Smooth muscle cell (in vitro differentiated cells): ENCODE data around the gene BRF1. TPM values are rescaled to one million over a fixed set of nuclear protein-coding genes. Genes with fewer than 3 reads are reported as not detected.

Experiments used
- DNase-seq: peaks from one replicate; lab custom pipeline; 2025; ENCODE audit not compliant: unreplicated experiment; lab: John Stamatoyannopoulos, UW
- H2AFZ ChIP-seq: fragments of 200-600 bp; sonication (generic); 2 replicates; pipeline ENCODE4 v1.6.0; 2016; ENCODE audit warnings: antibody characterized with exemption, low read depth, mild to moderate bottlenecking
- H3F3A ChIP-seq: fragments of 200-600 bp; sonication (generic); 2 replicates; pipeline ENCODE4 v1.6.0; 2017; ENCODE audit warnings: antibody characterized with exemption, low read depth
- H3K27ac ChIP-seq: fragments of 200-600 bp; sonication (generic); 2 replicates; pipeline ENCODE4 v1.5.1; 2016; ENCODE audit warnings: low read depth, mild to moderate bottlenecking
- H3K27me3 ChIP-seq: fragments of 200-600 bp; sonication (generic); 2 replicates; pipeline ENCODE4 v1.6.1; 2016; ENCODE audit warnings: low read depth, mild to moderate bottlenecking
- H3K36me3 ChIP-seq: fragments of 200-600 bp; sonication (generic); 2 replicates; pipeline ENCODE4 v1.5.1; 2016; ENCODE audit warnings: low read depth
- H3K4me1 ChIP-seq: fragments of 200-600 bp; sonication (generic); 2 replicates; pipeline ENCODE4 v1.5.1; 2016; ENCODE audit warnings: low read depth
- H3K4me2 ChIP-seq: fragments of 200-600 bp; sonication (generic); 2 replicates; pipeline ENCODE4 v1.6.0; 2016; ENCODE audit warnings: mild to moderate bottlenecking
- H3K4me3 ChIP-seq: fragments of 200-600 bp; sonication (generic); 2 replicates; pipeline ENCODE4 v1.5.1; 2016; ENCODE audit warnings: mild to moderate bottlenecking
- H3K79me2 ChIP-seq: fragments of 200-600 bp; sonication (generic); 2 replicates; pipeline ENCODE4 v1.6.0; 2016; ENCODE audit warnings: low read depth, mild to moderate bottlenecking
- H3K9ac ChIP-seq: fragments of 200-600 bp; sonication (generic); 2 replicates; pipeline ENCODE4 v1.6.0; 2016; ENCODE audit warnings: low read depth
- H3K9me3 ChIP-seq: fragments of 200-600 bp; sonication (generic); replicated peaks from 2 replicates; pipeline ENCODE4 v1.5.1; 2016; ENCODE audit warnings: low read depth
- H4K20me1 ChIP-seq: fragments of 200-600 bp; sonication (generic); 2 replicates; pipeline ENCODE4 v1.6.0; 2016; ENCODE audit warnings: low read depth
- WGBS: methylation state at CpG from one replicate; pipeline ENCODE4 v1.1.7; 2016; ENCODE audit warnings: low lambda C conversion rate; 5-methylcytosine and 5-hydroxymethylcytosine counted together
- polyA plus RNA-seq: library from polyadenylated mRNA; unstranded; fragments of >200 nt; fragmentation: Nextera tagmentation; extraction: Ambion mirVana; gene quantifications from 2 replicates; pipeline ENCODE4 v1.2.1, GENCODE V29; 2016
- total RNA-seq: library from RNA; depleted of rRNA; stranded (reverse); fragments of >200 nt; gene quantifications from 2 replicates; pipeline ENCODE4 v1.2.3, GENCODE V29; 2014
- TF ChIP-seq, protein P1 (sequence below): fragments of 200-600 bp; sonication (generic); IDR thresholded peaks from 2 replicates; pipeline ENCODE4 v1.5.1; 2017; ENCODE audit warnings: borderline replicate concordance, mild to moderate bottlenecking, antibody characterized with exemption; ENCODE audit not compliant: insufficient read depth, poor library complexity, severe bottlenecking

BRF1 gene
- total and polyA plus RNA-seq, 2 experiments from 2014 or later = 12.5 to 15.9 TPM

DNA sequence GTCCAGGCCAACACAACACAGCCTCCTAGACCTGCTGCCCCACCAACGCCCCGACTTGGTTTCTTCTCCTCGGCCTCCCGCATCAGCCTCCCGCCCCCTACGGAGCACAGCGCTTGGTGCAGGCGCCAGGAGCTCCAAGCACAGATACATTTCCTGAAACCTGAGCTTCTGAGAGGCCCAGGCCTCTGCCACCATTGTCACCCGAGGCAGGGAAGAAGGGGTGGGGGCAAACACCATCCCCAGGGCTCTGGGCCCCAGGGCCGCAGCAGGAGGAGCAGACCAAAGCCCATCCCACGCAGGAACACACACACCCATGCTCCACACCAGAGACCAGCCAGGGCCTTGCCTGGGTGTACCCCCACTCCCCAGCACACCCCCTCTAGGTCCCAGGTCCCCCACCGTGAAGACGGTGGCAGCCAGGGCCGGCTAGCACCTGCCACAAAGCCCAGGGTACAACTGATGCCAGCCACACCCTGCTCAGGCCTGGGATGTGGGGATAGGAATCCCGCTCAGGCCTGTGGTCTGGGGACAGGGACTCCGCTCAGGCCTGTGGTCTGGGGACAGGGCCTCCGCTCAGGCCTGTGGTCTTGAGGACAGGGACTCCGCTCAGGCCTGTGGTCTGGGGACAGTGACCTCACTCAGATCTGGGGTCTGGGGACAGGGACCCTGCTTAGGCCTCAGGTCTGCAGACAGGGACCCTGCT lies 137.6 kb downstream of the BRF1 start:
- Histone ChIP-seq H3K27me3 (peaks cover 15% of the 10 kb centered on the region), H3K4me2 (no peak overlapping the region), H4K20me1 (peaks cover 73% of the 10 kb centered on the region), H3K4me3 (no peak overlapping the region), H2AFZ (no peak overlapping the region), H3K9me3 (no peaks in the 10 kb centered on the region), H3K79me2 (no peaks in the 10 kb centered on the region), H3K27ac (no peak overlapping the region), H3F3A (no peaks in the 10 kb centered on the region), H3K4me1 (no peaks in the 10 kb centered on the region), H3K36me3 (no peaks in the 10 kb centered on the region), H3K9ac (no peak overlapping the region)
- no peak for DNase-seq
- 92% methylated on average over 18 of the region's 18 CpGs for WGBS
- TF ChIP-seq, protein P1, sequence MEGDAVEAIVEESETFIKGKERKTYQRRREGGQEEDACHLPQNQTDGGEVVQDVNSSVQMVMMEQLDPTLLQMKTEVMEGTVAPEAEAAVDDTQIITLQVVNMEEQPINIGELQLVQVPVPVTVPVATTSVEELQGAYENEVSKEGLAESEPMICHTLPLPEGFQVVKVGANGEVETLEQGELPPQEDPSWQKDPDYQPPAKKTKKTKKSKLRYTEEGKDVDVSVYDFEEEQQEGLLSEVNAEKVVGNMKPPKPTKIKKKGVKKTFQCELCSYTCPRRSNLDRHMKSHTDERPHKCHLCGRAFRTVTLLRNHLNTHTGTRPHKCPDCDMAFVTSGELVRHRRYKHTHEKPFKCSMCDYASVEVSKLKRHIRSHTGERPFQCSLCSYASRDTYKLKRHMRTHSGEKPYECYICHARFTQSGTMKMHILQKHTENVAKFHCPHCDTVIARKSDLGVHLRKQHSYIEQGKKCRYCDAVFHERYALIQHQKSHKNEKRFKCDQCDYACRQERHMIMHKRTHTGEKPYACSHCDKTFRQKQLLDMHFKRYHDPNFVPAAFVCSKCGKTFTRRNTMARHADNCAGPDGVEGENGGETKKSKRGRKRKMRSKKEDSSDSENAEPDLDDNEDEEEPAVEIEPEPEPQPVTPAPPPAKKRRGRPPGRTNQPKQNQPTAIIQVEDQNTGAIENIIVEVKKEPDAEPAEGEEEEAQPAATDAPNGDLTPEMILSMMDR = no peak

DNA sequence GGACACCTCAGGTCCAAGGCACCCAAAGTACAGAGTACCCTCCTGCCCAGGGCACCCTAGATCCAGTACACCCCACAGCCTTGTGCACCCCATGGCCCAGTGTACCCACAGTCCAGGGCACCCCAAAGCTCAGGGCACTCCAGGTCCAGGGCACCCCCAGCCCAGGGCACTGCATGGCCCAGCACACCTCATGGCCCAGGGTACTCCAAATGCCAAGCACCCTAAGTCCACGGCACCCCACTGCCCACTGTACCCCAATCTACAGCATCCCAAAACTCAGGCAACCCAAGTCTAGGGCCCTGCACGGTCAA lies 138.2 kb downstream of the BRF1 start:
- no peaks in the 10 kb centered on the region for H3K79me2 ChIP-seq
- no peak overlapping the region for H3K27ac ChIP-seq
- no peak overlapping the region for H3K9ac ChIP-seq
- TF ChIP-seq, protein P1 = no peak
- H3K36me3 ChIP-seq = no peaks in the 10 kb centered on the region
- 96% methylated on average over 2 of the region's 2 CpGs for WGBS
- no peaks in the 10 kb centered on the region for H3K4me1 ChIP-seq
- H3K9me3 ChIP-seq = no peaks in the 10 kb centered on the region
- H3K4me3 ChIP-seq = no peak overlapping the region
- peaks cover 12% of the 10 kb centered on the region for H3K27me3 ChIP-seq
- no peaks in the 10 kb centered on the region for H3F3A ChIP-seq
- DNase-seq = no peak
- no peak overlapping the region for H3K4me2 ChIP-seq
- H4K20me1 ChIP-seq = peaks cover 79% of the 10 kb centered on the region
- no peak overlapping the region for H2AFZ ChIP-seq

DNA sequence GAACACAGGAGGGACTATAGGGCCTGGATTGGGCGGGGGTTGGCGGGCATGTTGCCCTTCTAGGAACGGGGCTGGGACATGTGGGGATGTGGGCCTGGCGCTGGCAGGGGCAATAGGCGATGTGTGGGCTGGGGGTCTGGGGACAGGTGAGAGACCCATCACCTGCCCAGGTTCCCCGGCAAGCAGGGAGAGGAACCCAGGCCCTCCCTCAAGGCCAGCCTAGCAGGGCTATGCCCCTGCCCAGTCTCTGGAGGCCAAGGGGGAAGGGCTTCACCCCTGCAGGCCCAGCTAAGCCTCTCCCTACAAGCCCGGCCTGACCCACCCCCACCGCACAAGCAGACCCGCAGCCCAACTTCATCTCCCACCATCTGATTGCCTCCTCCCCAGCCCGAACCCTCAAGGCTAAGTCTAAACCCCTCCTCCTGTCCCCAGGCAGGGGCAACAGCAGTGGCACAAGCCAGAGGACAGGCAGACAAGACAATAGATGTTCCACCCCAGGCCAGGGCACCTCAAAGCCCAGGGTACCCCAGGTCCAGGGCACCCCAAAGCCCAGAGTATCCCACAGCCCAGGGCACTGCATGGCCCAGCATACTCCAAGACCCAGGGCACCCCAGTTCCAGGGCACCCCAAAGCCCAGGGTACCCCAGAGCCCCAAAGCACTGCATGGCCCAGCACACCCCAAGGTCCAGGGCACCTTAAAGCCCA lies 138.7 kb downstream of the BRF1 start:
- 95% methylated on average over 9 of the region's 10 CpGs for WGBS
- Histone ChIP-seq H3K4me1 (no peaks in the 10 kb centered on the region), H3K4me2 (no peak overlapping the region), H3K79me2 (no peaks in the 10 kb centered on the region), H3K4me3 (no peak overlapping the region), H3K27me3 (peaks cover 10% of the 10 kb centered on the region), H3K9me3 (no peaks in the 10 kb centered on the region), H3K9ac (no peak overlapping the region), H3K27ac (no peak overlapping the region), H2AFZ (no peak overlapping the region), H3K36me3 (no peaks in the 10 kb centered on the region), H3F3A (no peaks in the 10 kb centered on the region), H4K20me1 (peaks cover 83% of the 10 kb centered on the region)
- no peak for DNase-seq
- TF ChIP-seq, protein P1 = no peak
